GM10266 (cell line): ENCODE results near the gene GALE.

Source experiments
- DNase-seq: peaks from one replicate; pipeline ENCODE4 v3.0.0; 2012; ENCODE audit errors: extremely low spot score
- TF ChIP-seq, protein P1 (sequence below): IDR thresholded peaks from 2 replicates; pipeline ENCODE4 v1.5.1; 2012; ENCODE audit warnings: mild to moderate bottlenecking, low read depth; ENCODE audit not compliant: control insufficient read depth, insufficient read depth; ENCODE audit errors: missing control alignments

Gene GALE

GRCh38 chr1:23752909-23753308 lies 47.6 kb downstream of the GALE start:
- TF ChIP-seq, protein P1, sequence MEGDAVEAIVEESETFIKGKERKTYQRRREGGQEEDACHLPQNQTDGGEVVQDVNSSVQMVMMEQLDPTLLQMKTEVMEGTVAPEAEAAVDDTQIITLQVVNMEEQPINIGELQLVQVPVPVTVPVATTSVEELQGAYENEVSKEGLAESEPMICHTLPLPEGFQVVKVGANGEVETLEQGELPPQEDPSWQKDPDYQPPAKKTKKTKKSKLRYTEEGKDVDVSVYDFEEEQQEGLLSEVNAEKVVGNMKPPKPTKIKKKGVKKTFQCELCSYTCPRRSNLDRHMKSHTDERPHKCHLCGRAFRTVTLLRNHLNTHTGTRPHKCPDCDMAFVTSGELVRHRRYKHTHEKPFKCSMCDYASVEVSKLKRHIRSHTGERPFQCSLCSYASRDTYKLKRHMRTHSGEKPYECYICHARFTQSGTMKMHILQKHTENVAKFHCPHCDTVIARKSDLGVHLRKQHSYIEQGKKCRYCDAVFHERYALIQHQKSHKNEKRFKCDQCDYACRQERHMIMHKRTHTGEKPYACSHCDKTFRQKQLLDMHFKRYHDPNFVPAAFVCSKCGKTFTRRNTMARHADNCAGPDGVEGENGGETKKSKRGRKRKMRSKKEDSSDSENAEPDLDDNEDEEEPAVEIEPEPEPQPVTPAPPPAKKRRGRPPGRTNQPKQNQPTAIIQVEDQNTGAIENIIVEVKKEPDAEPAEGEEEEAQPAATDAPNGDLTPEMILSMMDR: no peak
- no peak for DNase-seq

DNA sequence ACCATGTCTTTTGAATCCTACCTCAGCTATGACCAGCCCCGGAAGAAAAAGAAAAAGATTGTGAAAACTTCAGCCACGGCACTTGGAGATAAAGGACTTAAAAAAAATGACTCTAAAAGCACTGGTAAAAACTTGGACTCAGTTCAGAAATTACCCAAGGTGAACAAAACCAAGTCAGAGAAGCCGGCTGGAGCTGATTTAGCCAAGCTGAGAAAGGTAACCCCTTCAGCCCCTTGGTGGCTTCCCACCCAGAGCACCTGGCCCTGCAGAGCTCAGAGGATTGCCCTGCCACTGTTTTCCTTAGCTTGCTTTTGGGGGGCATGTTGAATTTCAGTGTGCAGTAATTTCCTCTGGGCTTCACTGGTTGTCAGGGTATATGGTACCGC lies 48.7 kb downstream of the GALE start:
- no peak for DNase-seq
- TF ChIP-seq, protein P1: no peak

DNA sequence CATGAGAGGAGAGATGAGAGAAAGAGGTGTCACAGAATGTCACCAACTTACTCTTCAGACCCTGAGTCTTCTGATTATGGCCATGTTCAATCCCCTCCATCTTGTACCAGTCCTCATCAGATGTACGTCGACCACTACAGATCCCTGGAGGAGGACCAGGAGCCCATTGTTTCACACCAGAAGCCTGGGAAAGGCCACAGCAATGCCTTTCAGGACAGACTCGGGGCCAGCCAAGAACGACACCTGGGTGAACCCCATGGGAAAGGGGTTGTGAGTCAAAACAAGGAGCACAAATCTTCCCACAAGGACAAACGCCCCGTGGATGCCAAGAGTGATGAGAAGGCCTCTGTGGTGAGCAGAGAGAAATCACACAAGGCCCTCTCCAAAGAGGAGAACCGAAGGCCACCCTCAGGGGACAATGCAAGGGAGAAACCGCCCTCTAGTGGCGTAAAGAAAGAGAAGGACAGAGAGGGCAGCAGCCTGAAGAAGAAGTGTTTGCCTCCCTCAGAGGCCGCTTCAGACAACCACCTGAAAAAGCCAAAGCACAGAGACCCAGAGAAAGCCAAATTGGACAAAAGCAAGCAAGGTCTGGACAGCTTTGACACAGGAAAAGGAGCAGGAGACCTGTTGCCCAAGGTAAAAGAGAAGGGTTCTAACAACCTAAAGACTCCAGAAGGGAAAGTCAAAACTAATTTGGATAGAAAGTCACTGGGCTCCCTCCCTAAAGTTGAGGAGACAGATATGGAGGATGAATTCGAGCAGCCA lies 49.3 kb downstream of the GALE start:
- TF ChIP-seq, protein P1: peak; percentile 71
- peak; percentile 80 for DNase-seq

DNA sequence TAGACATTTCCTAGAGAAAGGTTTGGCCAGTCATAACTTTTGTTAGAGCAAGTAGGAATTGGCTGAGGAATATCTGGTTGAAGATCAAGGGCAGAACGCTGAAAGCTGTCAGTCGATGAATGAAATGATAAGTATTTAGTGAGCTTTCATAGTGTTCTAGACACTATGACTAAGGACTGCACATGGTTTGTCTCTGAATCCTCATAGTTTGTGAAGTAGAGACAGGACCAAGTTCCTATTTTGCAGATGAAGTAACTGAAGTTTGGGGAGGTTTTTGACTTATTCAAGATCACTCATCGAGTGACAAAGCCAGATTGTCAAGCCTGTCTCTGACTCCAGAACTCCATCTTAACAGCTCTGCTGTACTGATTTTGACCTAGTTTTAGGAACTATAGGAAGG lies 52.5 kb downstream of the GALE start:
- no peak for DNase-seq
- TF ChIP-seq, protein P1: no peak
